ENCODE data around the gene CASZ1. TPM values are rescaled to one million over a fixed set of nuclear protein-coding genes. Genes with fewer than 3 reads are reported as not detected.

CASZ1 gene
- total and polyA plus RNA-seq, 9 of the 15 experiments (the other 6 are each of a cell fraction or from before 2014, with no cell fraction given) = 0.01 to 4.0 (median 0.76) TPM; not detected in 1

GRCh38 chr1:10778640-10779039, 17.8 kb downstream of the CASZ1 start:
- POLR2A ChIA-PET = interaction anchor here (1.0 kb wide), 1 partner anchor 9 kb away, joined by 4 read pairs; no protein-coding TSS in a partner anchor
- no peak for TF ChIP-seq CHD2 (IDR thresholded peaks at IDR 0.05; ENCODE audit: low read depth, low read length)
- TF ChIP-seq ATF3 (IDR thresholded peaks at IDR 0.05) = no peak
- no peak for TF ChIP-seq ATF3 (CRISPR knock-in tag; conservative IDR thresholded peaks at IDR 0.05)
- TF ChIP-seq ZNF224 (CRISPR knock-in tag; IDR thresholded peaks at IDR 0.05) = no peak
- TF ChIP-seq TAF1 (IDR thresholded peaks at IDR 0.05; ENCODE audit: control insufficient read depth, extremely low read depth, insufficient read depth, low read length, severe bottlenecking) = no peak
- no peak for TF ChIP-seq ZNF165 (CRISPR knock-in tag; IDR thresholded peaks at IDR 0.05; ENCODE audit: borderline replicate concordance)
- no peak for DNase-seq (ENCODE audit: extremely low read depth in 1 of 4, low spot score in 3 of 4)
- in situ Hi-C loops (cut with MboI) (no loop called here), intact Hi-C loops (cut with micrococcal nuclease) (no loop called here)
- Histone ChIP-seq H4K20me1 (replicated peaks; ENCODE audit: control insufficient read depth, insufficient read depth, low read length) (peaks cover 9% of the 10 kb centered on the region), H3K9me1 (ENCODE audit: control insufficient read depth, insufficient read depth, low read length) (peaks cover 4% of the 10 kb centered on the region), H3K27me3 (ENCODE audit: control insufficient read depth in 2 of 2, insufficient read depth in 2 of 2, low read length in 2 of 2) (peaks cover 62 to 89% of the 10 kb centered on the region in 2 experiments), H3K4me1 (replicated peaks in 1 of 2; ENCODE audit: control insufficient read depth in 2 of 2, insufficient read depth in 2 of 2, low read length in 2 of 2) (peaks cover 0 to 3% of the 10 kb centered on the region in 2 experiments; a peak in 1 of 5 replicates), H3K4me2 (ENCODE audit: insufficient read depth, low read length) (no peak overlapping the region), H3K36me3 (ENCODE audit: control insufficient read depth, insufficient read depth, low read length) (no peaks in the 10 kb centered on the region), H3K4me3 (no peak overlapping the region), H3K27ac (ENCODE audit: extremely low read depth, low read depth, low read length) (no peak overlapping the region), H3K79me2 (ENCODE audit: control insufficient read depth, insufficient read depth, low read length) (no peaks in the 10 kb centered on the region), H3K9ac (ENCODE audit: insufficient read depth in 1 of 2, low read depth in 2 of 2, low read length in 2 of 2) (no peak overlapping the region), H3K9me3 (replicated peaks; ENCODE audit: control insufficient read depth, insufficient read depth, low read depth, low read length) (no peaks in the 10 kb centered on the region), H2AFZ (ENCODE audit: low read depth, low read length) (no peak overlapping the region)
- WGBS (ENCODE audit: insufficient coverage, low coverage, missing lambda C conversion rate) = 5% methylated on average over 10 of the region's 10 CpGs
- CTCF ChIA-PET (ENCODE audit: low intra/inter-chr PET ratio) = no interaction called here
- no TSS peak for BruUV-seq (replicated peaks)
- ATAC-seq = no peak
- FAIRE-seq = no peak
